HCT116 (cell line): ENCODE measurements around the gene MRPS23.
A peak's percentile ranks its signal among the peaks of the same experiment; 100 is the strongest.

Source experiments
- EGR1 ChIP-seq: IDR thresholded peaks from 2 replicates; pipeline ENCODE4 v1.6.1; 2012; ENCODE audit warnings: low read depth
- ELF1 ChIP-seq: IDR thresholded peaks from 2 replicates; pipeline ENCODE4 v1.6.1; 2012; ENCODE audit warnings: low read depth, borderline replicate concordance
- POLR2AphosphoS5 ChIP-seq: IDR thresholded peaks from 2 replicates; pipeline ENCODE4 v1.6.1; 2011; ENCODE audit warnings: mild to moderate bottlenecking, low read depth, low read length, moderate library complexity
- TF ChIP-seq, protein P1 (sequence below): IDR thresholded peaks from 2 replicates; pipeline ENCODE4 v1.6.1; 2012
- TF ChIP-seq, protein P2 (sequence below), 3 experiments: fragments of 200-600 bp in 1 of 3; sonication (generic) in 1 of 3; IDR thresholded peaks in 2 of 3; conservative IDR thresholded peaks in 1 of 3; 2 replicates each; pipeline ENCODE4 v1.5.1; 2012 to 2017; ENCODE audit warnings: low read depth in 2 of 3, low read length in 2 of 3, antibody characterized with exemption in 1 of 3, borderline replicate concordance in 1 of 3, control low read depth in 1 of 3, mild to moderate bottlenecking in 1 of 3, mixed read lengths in 1 of 3, mixed run types in 1 of 3, moderate library complexity in 1 of 3; ENCODE audit not compliant: insufficient read depth in 1 of 3

DNA sequence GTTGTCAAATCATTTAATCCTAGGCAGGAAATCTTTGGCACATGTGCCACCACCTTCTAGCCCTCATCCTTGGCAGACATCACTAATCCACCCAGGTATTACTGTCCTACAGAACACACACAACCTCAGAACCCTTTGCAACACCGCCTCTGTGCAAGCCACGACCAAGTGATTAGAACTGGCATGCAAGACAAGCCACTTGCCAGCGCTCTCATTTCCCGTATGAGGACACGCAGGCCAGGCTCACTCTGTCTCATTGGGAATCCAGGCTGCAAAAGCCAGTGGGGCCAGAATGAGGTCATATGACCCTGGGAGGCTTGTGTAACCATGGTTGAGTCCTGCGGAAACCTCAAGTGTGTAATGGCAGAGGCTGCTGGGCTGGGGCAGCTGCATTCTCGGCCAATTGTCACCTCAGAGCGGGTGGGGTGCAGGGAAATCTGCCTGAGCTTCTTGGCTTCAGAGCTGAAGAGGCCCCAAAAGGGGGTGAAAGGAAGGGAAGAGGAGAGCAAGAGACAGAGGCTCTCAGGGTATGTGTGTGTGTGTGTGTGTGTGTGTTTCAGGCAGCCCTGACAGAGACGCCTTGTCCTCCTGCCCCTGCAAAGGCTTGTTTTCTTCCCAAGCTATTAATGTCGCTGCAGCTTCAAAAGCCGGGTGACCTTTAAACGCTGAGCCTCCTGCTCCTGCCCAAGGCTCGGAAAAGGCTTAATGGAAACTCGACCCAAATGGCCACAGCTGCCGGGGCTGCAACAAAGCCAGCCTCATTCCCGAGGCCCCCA, 43.2 kb upstream of the MRPS23 start:
- no peak for TF ChIP-seq ELF1
- TF ChIP-seq POLR2AphosphoS5: peak; percentile 11; the same call in 1 of the 2 replicates
- TF ChIP-seq, protein P1, sequence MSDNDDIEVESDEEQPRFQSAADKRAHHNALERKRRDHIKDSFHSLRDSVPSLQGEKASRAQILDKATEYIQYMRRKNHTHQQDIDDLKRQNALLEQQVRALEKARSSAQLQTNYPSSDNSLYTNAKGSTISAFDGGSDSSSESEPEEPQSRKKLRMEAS: no peak
- TF ChIP-seq EGR1: no peak
- TF ChIP-seq, protein P2, sequence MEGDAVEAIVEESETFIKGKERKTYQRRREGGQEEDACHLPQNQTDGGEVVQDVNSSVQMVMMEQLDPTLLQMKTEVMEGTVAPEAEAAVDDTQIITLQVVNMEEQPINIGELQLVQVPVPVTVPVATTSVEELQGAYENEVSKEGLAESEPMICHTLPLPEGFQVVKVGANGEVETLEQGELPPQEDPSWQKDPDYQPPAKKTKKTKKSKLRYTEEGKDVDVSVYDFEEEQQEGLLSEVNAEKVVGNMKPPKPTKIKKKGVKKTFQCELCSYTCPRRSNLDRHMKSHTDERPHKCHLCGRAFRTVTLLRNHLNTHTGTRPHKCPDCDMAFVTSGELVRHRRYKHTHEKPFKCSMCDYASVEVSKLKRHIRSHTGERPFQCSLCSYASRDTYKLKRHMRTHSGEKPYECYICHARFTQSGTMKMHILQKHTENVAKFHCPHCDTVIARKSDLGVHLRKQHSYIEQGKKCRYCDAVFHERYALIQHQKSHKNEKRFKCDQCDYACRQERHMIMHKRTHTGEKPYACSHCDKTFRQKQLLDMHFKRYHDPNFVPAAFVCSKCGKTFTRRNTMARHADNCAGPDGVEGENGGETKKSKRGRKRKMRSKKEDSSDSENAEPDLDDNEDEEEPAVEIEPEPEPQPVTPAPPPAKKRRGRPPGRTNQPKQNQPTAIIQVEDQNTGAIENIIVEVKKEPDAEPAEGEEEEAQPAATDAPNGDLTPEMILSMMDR (IDR thresholded peaks at IDR 0.05 in 2 of 3, conservative IDR thresholded peaks at IDR 0.05 in 1 of 3; ENCODE audit: borderline replicate concordance in 1 of 3, insufficient read depth in 1 of 3, low read depth in 2 of 3, low read length in 2 of 3): no peak
